ENCODE results near the gene PHOX2A.
"Not testable (repeated sequence)": the region's sequence is repeated elsewhere in the genome, so short reads cannot be mapped to it uniquely, and the experiment has no call there.

Gene PHOX2A

GRCh38 chr11:72221386-72222075, 22.4 kb downstream of the PHOX2A start:
- DNase-seq = peak in 1 of 2 donors; percentile 32

- peak in 1 of 2 donors; percentile 6 for DNase-seq
Measured at GRCh38 chr11:72220696-72221363, 23.1 kb downstream of the PHOX2A start.

- no peak for DNase-seq
Measured at GRCh38 chr11:72218251-72218745, 25.7 kb downstream of the PHOX2A start.

- DNase-seq = no peak
Measured at GRCh38 chr11:72217841-72218240, 26.1 kb downstream of the PHOX2A start.

- no peak for DNase-seq
Measured at GRCh38 chr11:72216638-72217037, 27.3 kb downstream of the PHOX2A start, which contains the start of gene FOLR2. Gene FOLR2, plus strand, starts transcription at chr11:72216794. Its CDS starts 1,791 bp downstream, at chr11:72218585.

- DNase-seq = peak in 1 of 2 donors; percentile 30
Measured at GRCh38 chr11:72209101-72209500, 34.9 kb downstream of the PHOX2A start.

- no peak for DNase-seq
Measured at GRCh38 chr11:72208281-72208680, 35.7 kb downstream of the PHOX2A start.

GRCh38 chr11:72206794-72207193, 37.2 kb downstream of the PHOX2A start:
- DNase-seq = not testable (repeated sequence)

GRCh38 chr11:72204886-72205285, 39.1 kb downstream of the PHOX2A start:
- no peak for DNase-seq

- no peak for DNase-seq
Measured at GRCh38 chr11:72203163-72203562, 40.8 kb downstream of the PHOX2A start.

- DNase-seq = no peak
Measured at GRCh38 chr11:72202571-72202970, 41.4 kb downstream of the PHOX2A start.

- DNase-seq = not testable (repeated sequence)
Measured at GRCh38 chr11:72201445-72201844, 42.5 kb downstream of the PHOX2A start.

GRCh38 chr11:72195518-72196270, 48.3 kb downstream of the PHOX2A start:
- no peak for DNase-seq

- DNase-seq = no peak
Measured at GRCh38 chr11:72191961-72192381, 52.0 kb downstream of the PHOX2A start, which contains the start of gene FOLR1. Gene FOLR1, plus strand, starts transcription at chr11:72192140. Its CDS starts 34 bp downstream, at chr11:72192174.

GRCh38 chr11:72190631-72191071, 53.3 kb downstream of the PHOX2A start:
- no peak for DNase-seq

GRCh38 chr11:72189455-72190250, 54.3 kb downstream of the PHOX2A start:
- no peak for DNase-seq

All from CD4-positive, alpha-beta T cell treated with Interleukin-4 for 1 hour (primary cell).